Erythroblast (primary cell): ENCODE measurements around the gene MATK.

Experiments
- GATA1 ChIP-seq: IDR thresholded peaks from 2 replicates; pipeline ENCODE4 v1.6.1; 2011; ENCODE audit warnings: low read depth, mild to moderate bottlenecking, control low read depth, low read length, moderate library complexity
- POLR2A ChIP-seq: IDR thresholded peaks from 2 replicates; pipeline ENCODE4 v1.6.1; 2011; ENCODE audit warnings: mild to moderate bottlenecking, low read length

DNA sequence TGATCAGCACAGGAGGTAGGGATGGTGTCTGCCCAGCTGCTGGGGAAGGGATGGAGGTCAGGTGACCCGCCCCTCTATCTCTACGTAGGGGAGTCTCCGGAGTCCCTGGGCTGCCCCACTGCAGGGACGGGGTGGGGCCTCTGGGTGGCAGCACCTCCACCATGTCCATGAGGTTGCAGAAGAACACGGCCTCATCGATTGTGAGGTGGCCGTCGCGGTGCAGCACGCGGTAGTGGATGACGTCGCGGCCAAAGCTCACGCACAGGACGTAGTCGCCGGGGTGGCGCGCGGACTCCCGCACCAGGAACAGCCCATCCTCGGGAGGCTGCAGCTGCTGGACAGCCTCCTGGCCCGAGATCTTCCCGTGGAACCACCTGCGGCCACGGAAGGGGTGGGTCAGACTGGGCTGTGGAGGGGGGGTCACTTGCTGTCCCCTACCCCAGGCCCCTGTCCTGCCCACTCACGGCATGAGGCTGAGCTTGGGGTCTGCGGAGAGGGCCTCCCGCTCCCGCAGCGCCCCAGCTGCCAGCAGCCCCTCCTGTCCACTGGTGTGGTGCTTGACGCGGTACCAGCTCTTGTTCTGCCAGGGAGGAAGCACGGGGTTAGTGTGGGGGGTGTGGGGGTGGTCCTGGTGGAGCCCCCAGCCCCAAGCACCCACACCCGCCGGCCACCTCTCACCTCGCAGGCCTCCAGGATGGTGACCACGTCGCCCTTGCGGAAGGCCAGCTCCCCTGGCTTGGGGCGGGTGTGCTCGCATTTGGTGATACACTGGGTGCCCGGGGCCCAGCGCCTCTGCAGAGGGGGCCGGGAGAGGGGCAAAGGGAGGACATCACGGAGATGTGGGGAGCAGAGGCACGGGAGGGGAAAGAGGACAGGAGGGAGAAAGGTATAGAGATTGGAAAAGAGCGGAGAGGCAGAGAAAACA is 2.3 kb downstream of the MATK start:
- TF ChIP-seq POLR2A: no peak
- TF ChIP-seq GATA1: no peak
